Fibroblast of skin of right quadriceps (primary cell): ENCODE measurements around the gene CHRNG.
"Not testable (repeated sequence)": the region's sequence is repeated elsewhere in the genome, so short reads cannot be mapped to it uniquely, and the experiment has no call there.

Source experiments
- DNase-seq: peaks from one replicate; pipeline ENCODE4 v3.0.0-alpha.2; 2013

Gene CHRNG

GRCh38 chr2:232545511-232546375, 6.3 kb downstream of the CHRNG start:
- DNase-seq: no peak

- DNase-seq: no peak
Observed at GRCh38 chr2:232547991-232548390, 8.5 kb downstream of the CHRNG start.

GRCh38 chr2:232549655-232550353, 10.3 kb downstream of the CHRNG start:
- peak; percentile 5 for DNase-seq

GRCh38 chr2:232550354-232551249, 11.1 kb downstream of the CHRNG start, which contains the start of the genes EIF4E2 and TIGD1:
Gene EIF4E2, plus strand, starts transcription at chr2:232550689. Its CDS starts 36 bp downstream, at chr2:232550725.
Gene TIGD1, minus strand, starts transcription at chr2:232550557. Its CDS starts 675 bp downstream, at chr2:232549882.
- peak; percentile 93 for DNase-seq

- no peak for DNase-seq
Observed at GRCh38 chr2:232551250-232551638, 11.8 kb downstream of the CHRNG start.

GRCh38 chr2:232551776-232552175, 12.3 kb downstream of the CHRNG start:
- no peak for DNase-seq

GRCh38 chr2:232556426-232556825, 16.9 kb downstream of the CHRNG start:
- no peak for DNase-seq

GRCh38 chr2:232562515-232563151, 23.1 kb downstream of the CHRNG start:
- no peak for DNase-seq

- peak; percentile 14 for DNase-seq
Observed at GRCh38 chr2:232563580-232563979, 24.1 kb downstream of the CHRNG start.

GRCh38 chr2:232567721-232568120, 28.2 kb downstream of the CHRNG start:
- no peak for DNase-seq

- DNase-seq: peak; percentile 31
Observed at GRCh38 chr2:232568161-232568560, 28.7 kb downstream of the CHRNG start.

GRCh38 chr2:232569541-232569940, 30.0 kb downstream of the CHRNG start:
- no peak for DNase-seq

- not testable (repeated sequence) for DNase-seq
Observed at GRCh38 chr2:232570481-232570880, 31.0 kb downstream of the CHRNG start.

GRCh38 chr2:232571026-232571474, 31.6 kb downstream of the CHRNG start:
- DNase-seq: no peak

- no peak for DNase-seq
Observed at GRCh38 chr2:232573042-232573441, 33.5 kb downstream of the CHRNG start.

GRCh38 chr2:232573771-232574435, 34.4 kb downstream of the CHRNG start:
- no peak for DNase-seq

- DNase-seq: peak; percentile 26
Observed at GRCh38 chr2:232574674-232575403, 35.3 kb downstream of the CHRNG start.

GRCh38 chr2:232575404-232575746, 35.9 kb downstream of the CHRNG start:
- no peak for DNase-seq

GRCh38 chr2:232576995-232577394, 37.5 kb downstream of the CHRNG start:
- DNase-seq: peak; percentile 24

- DNase-seq: no peak
Observed at GRCh38 chr2:232577841-232578240, 38.3 kb downstream of the CHRNG start.

- no peak for DNase-seq
Observed at GRCh38 chr2:232578626-232579025, 39.1 kb downstream of the CHRNG start.
